22Rv1 (cell line): Measurements from ENCODE around the gene CCR5.

Experiments
- H3K27ac ChIP-seq: fragments of 450-650 bp; 2 replicates; pipeline ENCODE4 v1.5.1; 2017
- ZFX ChIP-seq: fragments of 450-650 bp; IDR thresholded peaks from 2 replicates; pipeline ENCODE4 v1.6.1; 2017; ENCODE audit warnings: antibody characterized with exemption, borderline replicate concordance
- TF ChIP-seq, protein P1 (sequence below): fragments of 450-650 bp; IDR thresholded peaks from 2 replicates; pipeline ENCODE4 v1.5.1; 2017; ENCODE audit warnings: mild to moderate bottlenecking

Gene CCR5

DNA sequence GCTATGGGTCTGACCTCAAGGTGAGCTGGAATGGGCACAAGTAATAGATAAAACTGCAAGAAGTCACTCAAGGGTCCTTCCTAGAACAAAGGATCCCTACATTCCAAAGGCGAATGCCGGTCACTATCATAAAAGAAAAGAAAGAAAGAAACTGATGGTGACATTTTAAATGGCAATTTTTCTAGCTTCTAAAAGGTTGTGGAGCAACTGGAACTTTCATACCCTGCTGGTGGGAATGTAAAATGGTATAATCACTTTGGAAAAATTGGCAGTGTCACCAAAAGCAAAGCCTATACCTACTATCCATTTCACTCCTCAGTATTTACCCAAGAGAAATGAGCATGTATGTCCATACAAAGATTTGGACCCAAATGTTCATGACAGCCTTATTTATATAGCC, 40.5 kb downstream of the CCR5 start:
- no peak for TF ChIP-seq ZFX
- TF ChIP-seq, protein P1, sequence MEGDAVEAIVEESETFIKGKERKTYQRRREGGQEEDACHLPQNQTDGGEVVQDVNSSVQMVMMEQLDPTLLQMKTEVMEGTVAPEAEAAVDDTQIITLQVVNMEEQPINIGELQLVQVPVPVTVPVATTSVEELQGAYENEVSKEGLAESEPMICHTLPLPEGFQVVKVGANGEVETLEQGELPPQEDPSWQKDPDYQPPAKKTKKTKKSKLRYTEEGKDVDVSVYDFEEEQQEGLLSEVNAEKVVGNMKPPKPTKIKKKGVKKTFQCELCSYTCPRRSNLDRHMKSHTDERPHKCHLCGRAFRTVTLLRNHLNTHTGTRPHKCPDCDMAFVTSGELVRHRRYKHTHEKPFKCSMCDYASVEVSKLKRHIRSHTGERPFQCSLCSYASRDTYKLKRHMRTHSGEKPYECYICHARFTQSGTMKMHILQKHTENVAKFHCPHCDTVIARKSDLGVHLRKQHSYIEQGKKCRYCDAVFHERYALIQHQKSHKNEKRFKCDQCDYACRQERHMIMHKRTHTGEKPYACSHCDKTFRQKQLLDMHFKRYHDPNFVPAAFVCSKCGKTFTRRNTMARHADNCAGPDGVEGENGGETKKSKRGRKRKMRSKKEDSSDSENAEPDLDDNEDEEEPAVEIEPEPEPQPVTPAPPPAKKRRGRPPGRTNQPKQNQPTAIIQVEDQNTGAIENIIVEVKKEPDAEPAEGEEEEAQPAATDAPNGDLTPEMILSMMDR, result no peak
- no peak overlapping the region for H3K27ac ChIP-seq

- TF ChIP-seq, protein P1, result no peak
- TF ChIP-seq ZFX, result no peak
These were observed 42.1 kb downstream of the CCR5 start for GRCh38 chr3:46412786-46413298.

DNA sequence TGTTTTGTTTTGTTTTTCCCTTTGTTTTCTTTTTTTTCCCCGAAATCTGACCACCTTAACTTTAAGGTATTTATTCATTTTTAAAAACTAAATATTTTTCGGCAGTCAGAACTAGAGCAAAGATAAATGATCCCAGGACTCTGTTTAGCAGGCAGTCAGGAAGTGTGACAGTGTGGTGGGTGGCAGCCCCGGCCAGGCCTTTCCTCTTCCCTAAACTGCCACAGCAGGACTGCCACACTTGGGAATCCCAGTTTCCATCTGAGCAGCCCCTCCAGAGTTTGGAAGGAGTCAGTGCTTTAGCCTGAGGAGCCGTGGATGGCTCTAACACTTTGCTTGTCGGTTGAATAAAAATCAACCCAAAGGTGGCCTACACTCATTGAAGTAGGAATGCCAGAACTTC, 43.2 kb downstream of the CCR5 start:
- TF ChIP-seq ZFX, result no peak
- TF ChIP-seq, protein P1, result no peak
- H3K27ac ChIP-seq, result no peak overlapping the region

More at GRCh38 chr3:46412786-46413298, 42.1 kb downstream of the CCR5 start:
- no peak overlapping the region for H3K27ac ChIP-seq

DNA sequence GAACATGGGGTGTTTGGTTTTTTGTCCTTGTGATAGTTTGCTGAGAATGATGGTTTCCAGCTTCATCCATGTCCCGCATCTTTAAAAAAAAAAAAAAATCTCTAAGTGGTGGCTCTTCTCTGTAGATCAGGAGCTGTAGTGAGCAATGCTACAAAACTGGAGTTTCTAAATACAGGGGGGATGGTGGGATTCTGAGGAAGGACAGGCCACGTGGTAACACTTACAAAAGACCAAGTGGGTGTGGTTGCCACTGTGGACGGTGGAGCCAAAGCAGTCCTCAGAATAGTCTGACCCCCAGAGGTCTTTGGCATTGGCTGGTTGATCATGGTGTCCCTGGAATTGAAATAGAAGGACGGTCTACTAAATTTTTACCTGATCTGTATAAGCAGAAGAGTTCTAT, 44.0 kb downstream of the CCR5 start:
- no peak overlapping the region for H3K27ac ChIP-seq
- no peak for TF ChIP-seq ZFX
- TF ChIP-seq, protein P1, result no peak

DNA sequence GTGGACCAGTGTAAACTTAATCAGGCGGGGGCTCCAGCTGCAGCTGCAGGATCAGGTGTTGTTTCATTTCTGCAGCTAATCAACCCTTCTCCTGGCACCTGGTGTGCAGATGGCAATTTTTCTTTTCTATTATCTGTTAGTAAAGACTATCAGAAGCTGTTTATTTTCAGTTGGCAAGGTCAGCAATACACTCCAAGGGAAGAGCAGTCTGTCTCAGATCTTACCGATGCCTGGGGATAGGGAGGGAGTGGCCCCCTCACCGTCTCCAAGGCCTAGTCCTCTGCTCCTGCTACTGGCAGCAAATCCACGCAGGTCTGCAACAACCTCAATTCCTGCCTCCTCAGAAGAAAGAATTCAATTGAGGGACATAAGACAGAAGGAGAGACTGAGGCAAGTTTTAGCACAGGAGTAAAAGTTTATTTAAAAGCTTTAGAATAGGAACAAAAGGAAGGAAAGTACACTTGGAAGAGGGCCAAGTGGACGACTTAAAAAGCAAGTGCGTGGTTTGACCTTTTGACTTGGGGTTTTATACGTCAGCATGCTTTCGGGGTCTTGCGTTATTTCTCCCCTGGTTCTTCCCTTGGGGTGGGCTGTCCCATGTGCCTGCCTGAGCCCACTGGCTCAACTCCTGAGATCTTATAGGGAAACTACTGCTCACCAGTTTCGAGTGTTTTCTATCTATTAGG, 45.5 kb downstream of the CCR5 start:
- no peak overlapping the region for H3K27ac ChIP-seq
- no peak for TF ChIP-seq ZFX
- TF ChIP-seq, protein P1, result no peak

DNA sequence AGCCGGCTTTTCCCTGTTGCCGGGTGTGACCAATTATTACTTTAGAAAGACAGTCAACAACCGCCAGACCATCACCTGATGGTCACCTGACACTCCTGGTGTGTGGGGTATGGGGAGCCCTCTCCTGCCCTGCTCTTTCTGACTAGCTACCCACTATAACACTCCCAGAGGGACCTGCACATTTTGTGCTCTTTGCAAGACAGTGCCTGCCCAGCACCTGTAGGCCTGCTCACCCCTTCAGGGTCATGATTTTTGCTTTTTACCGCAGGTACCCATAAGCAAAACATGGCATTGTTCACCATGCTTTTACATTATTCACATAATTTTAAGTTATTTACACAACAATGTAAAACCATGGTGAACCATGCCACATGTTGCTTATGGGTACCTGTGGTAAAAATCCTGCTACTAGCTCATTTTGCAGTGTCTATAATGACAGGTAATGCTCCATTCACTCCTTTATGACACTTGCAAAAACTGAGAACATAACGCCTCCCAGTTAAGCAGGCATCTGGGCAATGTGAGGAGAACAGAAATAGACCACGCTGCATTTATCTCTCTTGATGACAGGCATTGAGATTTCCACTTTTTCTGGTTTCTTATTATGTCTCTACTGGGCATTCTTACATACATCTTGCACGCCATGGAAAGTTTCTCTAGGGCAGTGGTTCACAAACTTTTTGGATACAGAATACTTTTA, 46.2 kb downstream of the CCR5 start:
- TF ChIP-seq, protein P1, result no peak
- no peak for TF ChIP-seq ZFX

More for the DNA sequence above, 46.2 kb downstream of the CCR5 start:
- H3K27ac ChIP-seq, result no peak overlapping the region
